ENCODE measurements around the gene OR6C76. TPM values are rescaled to one million over a fixed set of nuclear protein-coding genes. Genes with fewer than 3 reads are reported as not detected.

OR6C76 gene
- not detected for total RNA-seq

GRCh38 chr12:55425954-55426353 is at the start of gene OR6C76:
OR6C76 (plus strand) TSS chr12:55426254; CDS start chr12:55426254, 0 bp downstream.
- no peaks in the 10 kb centered on the region for H3K9me3 ChIP-seq
- no peaks in the 10 kb centered on the region for H3K4me1 ChIP-seq
- H3K27me3 ChIP-seq, result no peaks in the 10 kb centered on the region
- no peak within 1 kb of the TSS for H3K27ac ChIP-seq
- no peaks in the 10 kb centered on the region for H3K36me3 ChIP-seq
- intact Hi-C loops (cut with DNase I), result no loop called here
- TF ChIP-seq CTCF (IDR thresholded peaks at IDR 0.05) (no peak), POLR2A (IDR thresholded peaks at IDR 0.05) (no peak)
- 55 to 68% methylated on average over 4 of the region's 4 CpGs for WGBS, 2 donors
- no peak within 1 kb of the TSS for H3K4me3 ChIP-seq
- DNase-seq, result no peak

GRCh38 chr12:55385891-55386290 is 40.2 kb upstream of the OR6C76 start:
- intact Hi-C loops (cut with DNase I), result no loop called here
- TF ChIP-seq CTCF (IDR thresholded peaks at IDR 0.05) (no peak), POLR2A (IDR thresholded peaks at IDR 0.05) (no peak)
- DNase-seq, result no peak

GRCh38 chr12:55392032-55392795 is 33.8 kb upstream of the OR6C76 start:
- Histone ChIP-seq H3K4me1 (no peaks in the 10 kb centered on the region), H3K27ac (no peak overlapping the region), H3K27me3 (no peaks in the 10 kb centered on the region), H3K9me3 (no peaks in the 10 kb centered on the region), H3K36me3 (no peaks in the 10 kb centered on the region), H3K4me3 (no peak overlapping the region)
- DNase-seq, result no peak
- TF ChIP-seq POLR2A (IDR thresholded peaks at IDR 0.05), result no peak
- TF ChIP-seq CTCF (IDR thresholded peaks at IDR 0.05), result no peak
- 74 to 80% methylated on average over 6 to 9 of the region's 23 CpGs for WGBS, 2 donors
- intact Hi-C loops (cut with DNase I), result no loop called here

More at GRCh38 chr12:55385891-55386290, 40.2 kb upstream of the OR6C76 start:
- no peaks in the 10 kb centered on the region for H3K36me3 ChIP-seq
- no peaks in the 10 kb centered on the region for H3K9me3 ChIP-seq
- no peak overlapping the region for H3K27ac ChIP-seq
- H3K4me3 ChIP-seq, result no peak overlapping the region
- H3K4me1 ChIP-seq, result no peaks in the 10 kb centered on the region
- no peaks in the 10 kb centered on the region for H3K27me3 ChIP-seq

GRCh38 chr12:55396326-55396725 is 29.7 kb upstream of the OR6C76 start:
- Histone ChIP-seq H3K36me3 (no peaks in the 10 kb centered on the region), H3K27ac (no peak overlapping the region), H3K9me3 (no peaks in the 10 kb centered on the region), H3K4me1 (no peaks in the 10 kb centered on the region), H3K27me3 (no peaks in the 10 kb centered on the region), H3K4me3 (no peak overlapping the region)
- TF ChIP-seq POLR2A (IDR thresholded peaks at IDR 0.05) (no peak), CTCF (IDR thresholded peaks at IDR 0.05) (no peak)
- WGBS, 2 donors, result 40 to 79% methylated on average over 1 of the region's 1 CpG
- intact Hi-C loops (cut with DNase I), result no loop called here
- DNase-seq, result no peak

- intact Hi-C loops (cut with DNase I), result no loop called here
- Histone ChIP-seq H3K4me3 (no peak within 1 kb of the TSS), H3K27ac (no peak within 1 kb of the TSS), H3K9me3 (no peaks in the 10 kb centered on the region), H3K36me3 (no peaks in the 10 kb centered on the region), H3K4me1 (no peaks in the 10 kb centered on the region), H3K27me3 (no peaks in the 10 kb centered on the region)
- WGBS, 2 donors, result 92 to 97% methylated on average over 1 of the region's 1 CpG
- TF ChIP-seq CTCF (IDR thresholded peaks at IDR 0.05) (no peak), POLR2A (IDR thresholded peaks at IDR 0.05) (no peak)
- DNase-seq, result no peak
Observed at GRCh38 chr12:55400229-55400628, 25.8 kb upstream of the OR6C76 start, which contains the start of gene OR6C65. OR6C65 (plus strand) TSS chr12:55400529; CDS start chr12:55400529, 0 bp downstream.

All from esophagus squamous epithelium (tissue), 5 donors.